ENCODE measurements around the gene TBCE.
"Not testable (repeated sequence)": the region's sequence is repeated elsewhere in the genome, so short reads cannot be mapped to it uniquely, and the experiment has no call there.

TBCE gene

DNA sequence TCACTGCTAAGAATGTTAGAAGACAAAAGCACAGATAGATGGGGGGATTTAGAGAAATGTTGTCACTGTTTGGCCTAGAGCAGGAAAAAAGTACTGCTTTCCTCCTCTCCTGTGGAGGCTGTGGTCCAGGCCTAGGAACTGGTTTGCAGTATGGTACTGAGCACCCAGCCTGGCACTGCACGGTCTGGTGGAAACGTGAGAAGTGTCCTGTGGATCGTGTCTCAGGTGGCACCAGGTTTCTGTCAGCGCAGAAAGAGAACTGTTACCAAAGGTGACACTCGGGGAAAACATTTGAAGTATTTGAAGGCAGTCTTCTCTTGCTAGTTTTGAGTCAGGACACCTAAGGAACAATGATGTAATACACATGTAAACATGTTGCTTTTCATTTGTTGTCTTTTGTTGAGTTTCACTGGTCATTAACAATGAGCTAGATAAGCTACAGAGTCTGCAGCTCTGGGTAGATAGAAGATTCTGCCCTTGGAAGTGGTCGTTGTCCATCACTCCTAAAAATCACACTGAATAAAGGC is 74.0 kb downstream of the TBCE start:
- H3K36me3 ChIP-seq (ENCODE audit: insufficient read depth, low read length): peaks cover 29% of the 10 kb centered on the region

DNA sequence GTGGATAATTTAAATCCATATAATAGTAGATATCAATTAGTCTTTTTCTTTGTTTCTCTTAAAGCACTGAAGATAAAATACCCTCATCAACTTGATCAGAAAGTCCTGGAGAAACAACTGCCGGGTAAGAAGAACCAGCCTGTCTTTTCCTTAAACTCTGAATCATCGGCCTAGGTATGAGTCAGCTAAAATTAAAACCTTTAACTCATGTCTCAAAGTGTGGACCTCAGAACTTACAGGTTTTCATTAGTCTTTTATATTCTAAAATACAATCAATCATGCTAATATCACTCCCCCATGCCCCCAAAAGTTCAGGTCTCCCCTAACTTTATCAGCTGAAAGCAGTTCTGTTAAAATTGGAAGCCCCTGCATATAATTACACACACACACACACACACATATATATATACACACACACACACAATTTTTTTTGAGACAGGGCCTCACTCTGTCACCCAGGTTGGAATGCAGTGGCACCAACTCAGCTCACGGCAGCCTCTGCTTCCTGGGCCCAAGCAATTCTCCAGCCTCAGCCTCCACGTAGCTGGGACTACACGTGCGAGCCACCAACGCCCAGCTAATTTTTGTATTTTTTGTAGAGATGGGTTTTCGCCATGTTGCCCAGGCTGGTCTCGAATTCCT is 75.7 kb downstream of the TBCE start:
- peaks cover 23% of the 10 kb centered on the region for H3K36me3 ChIP-seq (ENCODE audit: insufficient read depth, low read length)

More for the DNA sequence above, 74.0 kb downstream of the TBCE start:
- H3K4me1 ChIP-seq (ENCODE audit: insufficient read depth, low read length): no peaks in the 10 kb centered on the region
- H3K9me3 ChIP-seq (ENCODE audit: control insufficient read depth, insufficient read depth, low read length): no peaks in the 10 kb centered on the region
- no peak overlapping the region for H3K9ac ChIP-seq (ENCODE audit: low read depth, low read length)

DNA sequence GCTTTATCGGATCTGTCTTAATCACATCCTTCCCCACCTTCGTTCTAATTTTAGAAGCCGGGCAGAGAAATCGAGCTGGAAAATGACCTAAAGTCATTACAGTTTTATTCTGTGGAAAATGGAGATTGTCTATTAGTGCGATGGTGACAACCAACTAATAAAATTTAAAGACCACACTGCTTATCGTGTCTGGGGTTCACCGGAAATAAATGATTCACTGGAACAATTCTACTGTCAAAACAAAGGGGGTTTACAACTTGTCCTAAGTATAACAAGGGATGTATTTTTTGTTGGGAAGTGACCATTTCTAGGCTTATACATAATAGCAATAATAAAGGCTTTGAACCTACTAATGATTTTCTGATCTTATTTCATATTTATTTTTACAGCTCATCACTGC is 81.4 kb downstream of the TBCE start:
- Histone ChIP-seq H3K36me3 (ENCODE audit: insufficient read depth, low read length) (peaks cover 20% of the 10 kb centered on the region; the same call in 1 of the 2 replicates), H3K4me1 (ENCODE audit: insufficient read depth, low read length) (peaks cover 5% of the 10 kb centered on the region; the same call in 1 of the 2 replicates), H3K9ac (ENCODE audit: low read depth, low read length) (no peak overlapping the region), H3K9me3 (ENCODE audit: control insufficient read depth, insufficient read depth, low read length) (no peaks in the 10 kb centered on the region)

More for the DNA sequence above, 75.7 kb downstream of the TBCE start:
- H3K9ac ChIP-seq (ENCODE audit: low read depth, low read length): no peak overlapping the region
- H3K9me3 ChIP-seq (ENCODE audit: control insufficient read depth, insufficient read depth, low read length): no peaks in the 10 kb centered on the region
- no peaks in the 10 kb centered on the region for H3K4me1 ChIP-seq (ENCODE audit: insufficient read depth, low read length)

DNA sequence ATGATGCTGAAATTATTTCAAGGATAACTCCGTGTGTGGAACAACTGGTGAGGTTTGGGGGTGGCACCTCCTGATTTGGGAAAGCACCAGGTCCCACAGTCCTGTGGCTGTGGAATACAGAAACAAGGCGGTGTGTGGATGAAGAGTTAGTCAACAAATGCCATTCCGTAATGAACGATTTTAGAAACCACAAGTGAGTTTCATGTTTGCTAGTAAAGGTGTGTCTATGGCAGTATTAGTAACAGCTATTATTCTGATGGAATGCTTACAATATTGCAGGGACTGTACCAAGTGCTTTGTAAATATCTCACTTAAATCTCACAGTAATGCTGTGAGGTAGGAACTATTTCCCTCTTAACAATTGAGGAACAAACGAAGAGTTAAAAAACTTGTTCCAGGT is 83.2 kb downstream of the TBCE start:
- H3K36me3 ChIP-seq (ENCODE audit: insufficient read depth, low read length): peaks cover 17% of the 10 kb centered on the region; the same call in 1 of the 2 replicates

DNA sequence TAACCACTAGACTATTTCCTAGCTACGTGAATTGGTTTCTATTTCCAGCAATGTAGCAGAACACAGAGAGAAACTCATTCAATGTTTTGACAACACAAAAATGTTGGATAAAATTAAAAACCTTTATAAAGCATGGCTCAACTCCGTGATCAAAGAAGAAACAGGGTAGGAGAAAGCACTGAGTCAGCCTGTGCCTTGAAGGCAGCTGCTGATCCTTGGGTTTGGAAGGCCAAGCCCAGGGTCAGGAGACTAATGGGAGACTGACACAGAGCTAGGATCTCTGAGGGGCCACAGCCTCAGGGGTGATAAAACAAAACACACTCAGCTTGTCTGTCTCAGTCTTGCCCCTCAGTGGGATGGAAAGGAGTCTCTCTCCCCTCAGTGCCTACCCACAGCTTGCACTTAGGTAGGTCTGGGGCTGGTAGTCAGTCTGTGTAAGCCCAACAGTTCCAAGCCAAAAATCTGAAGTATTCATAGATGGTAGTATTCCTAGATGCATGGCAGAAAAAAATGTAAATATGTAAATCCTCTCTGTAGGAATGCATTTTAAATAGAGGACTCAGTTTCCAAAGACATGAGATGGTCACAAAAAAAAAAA is 83.8 kb downstream of the TBCE start:
- Histone ChIP-seq H3K4me1 (ENCODE audit: insufficient read depth, low read length) (peaks cover 5% of the 10 kb centered on the region; the same call in 1 of the 2 replicates), H3K36me3 (ENCODE audit: insufficient read depth, low read length) (peaks cover 17% of the 10 kb centered on the region; the same call in 1 of the 2 replicates), H3K9ac (ENCODE audit: low read depth, low read length) (no peak overlapping the region), H3K9me3 (ENCODE audit: control insufficient read depth, insufficient read depth, low read length) (no peaks in the 10 kb centered on the region)

More for the DNA sequence above, 83.2 kb downstream of the TBCE start:
- no peaks in the 10 kb centered on the region for H3K9me3 ChIP-seq (ENCODE audit: control insufficient read depth, insufficient read depth, low read length)
- H3K4me1 ChIP-seq (ENCODE audit: insufficient read depth, low read length): peaks cover 5% of the 10 kb centered on the region; the same call in 1 of the 2 replicates
- H3K9ac ChIP-seq (ENCODE audit: low read depth, low read length): no peak overlapping the region

DNA sequence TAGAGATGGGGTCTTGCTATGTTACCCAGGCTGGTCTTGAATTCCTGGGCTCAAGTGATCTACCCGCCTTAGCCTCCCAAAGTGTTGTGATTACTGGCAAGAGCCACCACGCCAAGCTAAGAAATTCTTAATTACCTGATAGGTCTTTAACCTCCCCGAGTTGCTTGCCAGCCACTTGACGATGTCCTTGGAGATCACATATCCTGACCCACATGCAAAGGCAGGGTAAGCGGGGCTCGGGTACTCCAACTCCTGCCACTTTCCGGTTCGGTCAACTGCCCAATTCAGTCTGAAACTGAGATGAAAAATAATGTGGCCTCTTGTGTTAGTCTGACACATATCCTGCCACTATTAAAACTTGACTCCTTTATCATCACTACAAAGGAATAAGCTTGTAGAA is 86.8 kb downstream of the TBCE start:
- Histone ChIP-seq H3K4me1 (ENCODE audit: insufficient read depth, low read length) (peaks cover 5% of the 10 kb centered on the region; the same call in 1 of the 2 replicates), H3K9ac (ENCODE audit: low read depth, low read length) (no peak overlapping the region), H3K9me3 (ENCODE audit: control insufficient read depth, insufficient read depth, low read length) (no peaks in the 10 kb centered on the region), H3K36me3 (ENCODE audit: insufficient read depth, low read length) (peaks cover 7% of the 10 kb centered on the region; the same call in 1 of the 2 replicates)

DNA sequence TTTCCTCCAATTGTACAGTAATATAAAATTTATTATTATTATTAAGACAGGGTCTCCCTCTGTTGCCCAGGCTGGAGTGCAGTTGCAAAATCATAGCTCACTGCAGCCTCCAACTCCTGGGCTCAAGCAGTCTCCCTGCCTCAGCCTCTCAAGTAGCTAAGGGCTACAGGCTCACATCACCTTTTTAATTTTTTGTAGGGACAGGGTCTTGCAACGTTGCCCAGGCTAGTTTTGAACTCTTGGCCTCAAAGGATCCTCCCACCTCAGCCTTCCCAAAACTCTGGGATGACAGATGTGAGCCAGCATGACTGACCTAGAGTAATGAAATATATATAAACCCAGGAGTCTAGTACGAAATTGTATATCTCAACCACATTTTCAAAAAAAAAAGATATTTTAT is 87.9 kb downstream of the TBCE start:
- peaks cover 5% of the 10 kb centered on the region; the same call in 1 of the 2 replicates for H3K4me1 ChIP-seq (ENCODE audit: insufficient read depth, low read length)
- no peak overlapping the region for H3K9ac ChIP-seq (ENCODE audit: low read depth, low read length)
- H3K9me3 ChIP-seq (ENCODE audit: control insufficient read depth, insufficient read depth, low read length): no peaks in the 10 kb centered on the region
- peaks cover 7% of the 10 kb centered on the region; the same call in 1 of the 2 replicates for H3K36me3 ChIP-seq (ENCODE audit: insufficient read depth, low read length)

DNA sequence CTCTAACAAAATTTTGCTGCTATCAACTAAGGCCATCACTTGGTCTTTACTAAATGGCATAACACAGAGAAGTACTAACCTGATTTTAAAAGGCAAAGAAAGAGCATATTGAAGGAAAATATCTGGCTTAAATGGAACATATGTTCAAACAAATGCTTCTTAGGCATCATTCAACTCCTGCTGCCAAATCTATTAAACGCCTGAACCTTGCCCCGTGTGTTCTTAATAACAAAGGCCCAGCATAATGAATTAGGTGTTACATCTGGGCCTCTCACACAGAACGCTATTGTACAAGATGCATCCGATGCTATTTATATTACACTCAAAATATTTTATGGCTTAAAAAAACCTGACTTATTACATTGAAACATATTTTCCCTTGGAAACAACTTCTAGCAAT is 88.6 kb downstream of the TBCE start:
- H3K36me3 ChIP-seq (ENCODE audit: insufficient read depth, low read length): peaks cover 4% of the 10 kb centered on the region; the same call in 1 of the 2 replicates
- peaks cover 3% of the 10 kb centered on the region; the same call in 1 of the 2 replicates for H3K4me1 ChIP-seq (ENCODE audit: insufficient read depth, low read length)
- H3K9ac ChIP-seq (ENCODE audit: low read depth, low read length): no peak overlapping the region
- H3K9me3 ChIP-seq (ENCODE audit: control insufficient read depth, insufficient read depth, low read length): no peaks in the 10 kb centered on the region

DNA sequence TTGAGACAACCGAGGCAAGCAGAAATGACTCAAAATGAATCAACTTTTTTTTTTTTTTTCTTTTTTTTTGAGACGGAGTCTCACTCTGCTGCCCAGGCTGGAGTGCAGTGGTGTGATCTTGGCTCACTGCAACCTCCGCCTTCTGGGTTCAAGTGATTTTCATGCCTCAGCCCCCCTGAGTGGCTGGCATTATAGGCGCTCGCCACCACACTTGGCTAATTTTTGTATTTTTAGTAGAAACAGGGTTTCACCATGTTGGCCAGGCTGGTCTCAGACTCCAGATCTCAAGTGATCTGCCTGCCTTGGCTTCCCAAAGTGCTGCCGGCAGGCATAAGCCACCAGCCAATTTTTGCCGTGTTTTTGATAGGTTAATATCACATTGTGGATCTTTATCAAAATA is 90.6 kb downstream of the TBCE start:
- not testable (repeated sequence) for H3K9ac ChIP-seq (ENCODE audit: low read depth, low read length); H3K36me3 ChIP-seq (ENCODE audit: insufficient read depth, low read length); H3K4me1 ChIP-seq (ENCODE audit: insufficient read depth, low read length); H3K9me3 ChIP-seq (ENCODE audit: control insufficient read depth, insufficient read depth, low read length)

DNA sequence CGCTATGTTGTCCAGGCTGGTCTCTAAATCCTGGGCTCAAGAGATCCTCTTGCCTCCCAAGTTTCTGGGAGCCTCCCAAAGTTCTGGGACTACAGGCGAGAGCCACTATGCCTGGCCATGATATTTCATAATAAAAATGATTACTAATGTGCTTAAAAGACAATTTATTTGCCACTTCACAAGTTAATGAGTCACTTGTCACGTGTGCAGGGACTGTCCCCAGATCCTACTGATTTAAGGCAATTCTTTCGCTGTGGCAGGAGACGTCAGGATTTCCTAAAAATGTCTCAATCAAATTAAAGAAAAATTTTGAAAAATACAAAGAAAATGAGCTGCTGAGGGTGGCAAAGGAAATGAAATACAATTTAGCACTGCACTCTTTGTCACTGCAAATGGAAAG is 93.5 kb downstream of the TBCE start:
- no peaks in the 10 kb centered on the region for H3K4me1 ChIP-seq (ENCODE audit: insufficient read depth, low read length)
- H3K9ac ChIP-seq (ENCODE audit: low read depth, low read length): no peak overlapping the region
- no peaks in the 10 kb centered on the region for H3K36me3 ChIP-seq (ENCODE audit: insufficient read depth, low read length)
- H3K9me3 ChIP-seq (ENCODE audit: control insufficient read depth, insufficient read depth, low read length): no peaks in the 10 kb centered on the region

DNA sequence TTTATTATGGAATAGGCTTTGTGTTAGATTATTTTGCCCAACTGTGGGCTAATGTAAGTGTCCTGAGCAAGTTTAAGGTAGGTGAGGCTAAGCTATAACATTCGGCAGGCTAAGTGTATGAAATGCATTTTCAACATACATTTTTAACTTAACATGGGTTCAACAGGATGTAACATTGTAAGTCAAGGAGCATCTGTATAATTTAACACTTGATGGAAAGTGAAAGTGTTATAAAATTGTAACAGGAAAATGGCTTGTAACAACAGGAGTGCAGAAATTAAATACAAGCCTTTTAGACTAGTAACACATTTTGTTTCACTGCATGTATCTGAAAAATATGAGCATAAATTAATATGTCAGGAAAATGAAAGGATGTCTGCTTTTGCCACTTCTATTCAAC is 94.7 kb downstream of the TBCE start:
- Histone ChIP-seq H3K9ac (ENCODE audit: low read depth, low read length) (no peak overlapping the region), H3K9me3 (ENCODE audit: control insufficient read depth, insufficient read depth, low read length) (no peaks in the 10 kb centered on the region), H3K4me1 (ENCODE audit: insufficient read depth, low read length) (no peaks in the 10 kb centered on the region), H3K36me3 (ENCODE audit: insufficient read depth, low read length) (no peaks in the 10 kb centered on the region)

DNA sequence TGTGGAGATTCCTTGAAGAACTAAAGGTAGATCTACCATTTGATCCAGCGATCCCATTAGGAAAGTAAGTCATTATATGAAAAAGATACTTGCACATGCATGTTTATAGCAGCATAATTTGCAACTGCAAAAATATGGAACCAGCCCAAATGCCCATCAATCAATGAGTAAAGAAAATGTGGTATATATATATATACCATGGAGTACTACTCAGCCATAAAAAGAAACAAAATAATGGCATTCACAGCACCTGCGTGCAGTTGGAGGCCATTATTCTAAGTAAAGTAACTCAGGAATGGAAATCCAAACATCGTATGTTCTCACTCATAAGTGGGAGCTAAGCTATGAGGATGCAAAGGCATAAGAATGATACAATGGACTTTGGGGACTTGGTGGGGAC is 95.6 kb downstream of the TBCE start:
- H3K36me3 ChIP-seq (ENCODE audit: insufficient read depth, low read length): not testable (repeated sequence)

DNA sequence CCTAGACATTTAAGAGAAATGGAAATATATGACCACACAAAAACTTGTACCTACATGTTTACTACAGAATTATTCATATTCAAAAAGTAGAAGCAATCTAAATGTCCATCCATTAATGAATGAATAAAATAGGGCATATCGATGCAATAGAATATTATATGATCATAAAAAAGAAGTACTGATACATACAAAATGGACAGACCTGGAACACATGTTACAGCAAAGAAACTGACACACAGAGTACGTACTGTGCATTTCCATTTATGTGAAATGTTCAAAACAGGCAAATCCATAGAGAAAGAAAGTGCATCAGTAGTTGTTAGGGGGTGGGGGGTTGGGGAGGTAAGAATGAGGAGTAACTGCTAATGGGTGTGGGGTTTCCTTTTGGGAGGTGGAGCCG is 97.8 kb downstream of the TBCE start:
- Histone ChIP-seq H3K9me3 (ENCODE audit: control insufficient read depth, insufficient read depth, low read length) (no peaks in the 10 kb centered on the region), H3K9ac (ENCODE audit: low read depth, low read length) (no peak overlapping the region), H3K36me3 (ENCODE audit: insufficient read depth, low read length) (no peaks in the 10 kb centered on the region), H3K4me1 (ENCODE audit: insufficient read depth, low read length) (no peaks in the 10 kb centered on the region)

More for the DNA sequence above, 95.6 kb downstream of the TBCE start:
- H3K4me1 ChIP-seq (ENCODE audit: insufficient read depth, low read length); H3K9ac ChIP-seq (ENCODE audit: low read depth, low read length); H3K9me3 ChIP-seq (ENCODE audit: control insufficient read depth, insufficient read depth, low read length): not testable (repeated sequence)

DNA sequence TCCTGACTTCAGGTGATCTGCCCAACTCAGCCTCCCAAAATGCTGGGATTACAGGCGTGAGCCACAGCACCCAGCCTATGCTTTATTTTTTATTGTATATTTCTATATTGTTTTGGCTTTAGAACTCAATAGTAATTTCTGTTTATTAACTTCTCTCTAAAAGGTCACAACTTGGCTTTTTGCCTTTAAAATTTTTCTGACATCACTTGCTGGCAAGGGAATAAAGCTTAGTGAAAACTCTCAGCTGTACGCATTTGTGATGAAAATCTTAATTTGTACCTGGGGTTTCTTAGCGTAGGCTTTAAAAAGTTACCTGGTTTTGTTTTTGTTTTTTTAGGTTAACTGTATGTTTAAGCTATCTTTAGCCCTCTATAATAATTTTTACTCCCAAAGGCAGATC is 100.8 kb downstream of the TBCE start:
- Histone ChIP-seq H3K36me3 (ENCODE audit: insufficient read depth, low read length) (no peaks in the 10 kb centered on the region), H3K4me1 (ENCODE audit: insufficient read depth, low read length) (no peaks in the 10 kb centered on the region)

DNA sequence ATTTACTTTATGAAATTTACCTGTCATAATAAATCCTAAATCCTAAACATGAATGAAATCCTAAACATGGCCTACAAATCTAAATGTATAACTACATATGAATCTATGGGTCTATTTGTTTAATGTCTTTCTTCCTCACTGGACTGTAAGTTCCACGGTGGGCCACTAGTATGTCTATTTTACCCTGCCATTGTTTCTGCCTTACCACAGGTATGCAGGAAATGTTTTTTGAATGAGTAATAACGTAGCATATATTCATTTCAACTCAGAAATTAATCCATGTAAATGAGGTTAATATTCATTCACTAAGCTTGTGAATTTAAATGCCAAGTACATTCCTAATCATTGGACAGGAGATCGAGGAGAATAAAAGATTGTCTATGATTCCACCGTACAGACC is 101.7 kb downstream of the TBCE start:
- H3K36me3 ChIP-seq (ENCODE audit: insufficient read depth, low read length): no peaks in the 10 kb centered on the region
- H3K9me3 ChIP-seq (ENCODE audit: control insufficient read depth, insufficient read depth, low read length): no peaks in the 10 kb centered on the region
- H3K4me1 ChIP-seq (ENCODE audit: insufficient read depth, low read length): no peaks in the 10 kb centered on the region
- H3K9ac ChIP-seq (ENCODE audit: low read depth, low read length): no peak overlapping the region

More for the DNA sequence above, 100.8 kb downstream of the TBCE start:
- Histone ChIP-seq H3K9me3 (ENCODE audit: control insufficient read depth, insufficient read depth, low read length) (no peaks in the 10 kb centered on the region), H3K9ac (ENCODE audit: low read depth, low read length) (no peak overlapping the region)
